ENCODE data around the gene PRDX6.
"Not testable (repeated sequence)": the region's sequence is repeated elsewhere in the genome, so short reads cannot be mapped to it uniquely, and the experiment has no call there.

PRDX6 gene

GRCh38 chr1:173454966-173455524 is 22.1 kb upstream of the PRDX6 start:
- Mint-ChIP-seq H3K27ac (no peak overlapping the region), H3K36me3 (ENCODE audit: low read depth) (peaks cover 27% of the 10 kb centered on the region)

GRCh38 chr1:173459885-173460284 is 17.2 kb upstream of the PRDX6 start:
- Mint-ChIP-seq H3K9me3 (peaks cover 37% of the 10 kb centered on the region), H3K27ac (no peak overlapping the region)

More at GRCh38 chr1:173454966-173455524, 22.1 kb upstream of the PRDX6 start:
- Mint-ChIP-seq H3K4me3 (no peak overlapping the region), H3K4me1 (no peaks in the 10 kb centered on the region), H3K27me3 (ENCODE audit: low read depth, poor library complexity) (peaks cover 3% of the 10 kb centered on the region), H3K9me3 (peaks cover 3% of the 10 kb centered on the region)
- no peak for DNase-seq
- TF ChIP-seq CTCF (IDR thresholded peaks at IDR 0.05): no peak

GRCh38 chr1:173462666-173463065 is 14.5 kb upstream of the PRDX6 start:
- H3K4me3 Mint-ChIP-seq; H3K27me3 Mint-ChIP-seq (ENCODE audit: low read depth, poor library complexity); H3K4me1 Mint-ChIP-seq; DNase-seq; H3K27ac Mint-ChIP-seq: not testable (repeated sequence)
- peaks cover 79% of the 10 kb centered on the region for H3K36me3 Mint-ChIP-seq (ENCODE audit: low read depth)
- peaks cover 61% of the 10 kb centered on the region for H3K9me3 Mint-ChIP-seq

More at GRCh38 chr1:173459885-173460284, 17.2 kb upstream of the PRDX6 start:
- H3K4me3 Mint-ChIP-seq: no peak overlapping the region
- DNase-seq: no peak
- TF ChIP-seq CTCF (IDR thresholded peaks at IDR 0.05): no peak
- no peaks in the 10 kb centered on the region for H3K4me1 Mint-ChIP-seq
- H3K36me3 Mint-ChIP-seq (ENCODE audit: low read depth): peaks cover 70% of the 10 kb centered on the region
- H3K27me3 Mint-ChIP-seq (ENCODE audit: low read depth, poor library complexity): peaks cover 3% of the 10 kb centered on the region

- not testable (repeated sequence) for DNase-seq; H3K4me3 Mint-ChIP-seq; H3K4me1 Mint-ChIP-seq; H3K27ac Mint-ChIP-seq; H3K27me3 Mint-ChIP-seq (ENCODE audit: low read depth, poor library complexity)
- Mint-ChIP-seq H3K36me3 (ENCODE audit: low read depth) (peaks cover 88% of the 10 kb centered on the region), H3K9me3 (peaks cover 72% of the 10 kb centered on the region)
Observed at GRCh38 chr1:173464185-173464584, 12.9 kb upstream of the PRDX6 start.

- no peaks in the 10 kb centered on the region for H3K27me3 Mint-ChIP-seq (ENCODE audit: low read depth, poor library complexity)
- peaks cover 94% of the 10 kb centered on the region for H3K9me3 Mint-ChIP-seq
Observed at GRCh38 chr1:173467426-173467825, 9.7 kb upstream of the PRDX6 start.

GRCh38 chr1:173469656-173470055 is 7.5 kb upstream of the PRDX6 start:
- Mint-ChIP-seq H3K27ac (no peak overlapping the region), H3K36me3 (ENCODE audit: low read depth) (peaks cover 79% of the 10 kb centered on the region), H3K9me3 (peaks cover 72% of the 10 kb centered on the region), H3K4me1 (peaks cover 15% of the 10 kb centered on the region), H3K27me3 (ENCODE audit: low read depth, poor library complexity) (no peaks in the 10 kb centered on the region), H3K4me3 (no peak overlapping the region)
- no peak for TF ChIP-seq CTCF (IDR thresholded peaks at IDR 0.05)
- DNase-seq: no peak

More at GRCh38 chr1:173467426-173467825, 9.7 kb upstream of the PRDX6 start:
- TF ChIP-seq CTCF (IDR thresholded peaks at IDR 0.05): no peak
- no peak for DNase-seq
- Mint-ChIP-seq H3K4me1 (no peaks in the 10 kb centered on the region), H3K27ac (no peak overlapping the region), H3K36me3 (ENCODE audit: low read depth) (peaks cover 91% of the 10 kb centered on the region), H3K4me3 (no peak overlapping the region)

- no peak for TF ChIP-seq CTCF (IDR thresholded peaks at IDR 0.05)
- no peaks in the 10 kb centered on the region for H3K27me3 Mint-ChIP-seq (ENCODE audit: low read depth, poor library complexity)
- peaks cover 69% of the 10 kb centered on the region for H3K36me3 Mint-ChIP-seq (ENCODE audit: low read depth)
- H3K4me3 Mint-ChIP-seq: no peak overlapping the region
- DNase-seq: no peak
- peaks cover 24% of the 10 kb centered on the region for H3K4me1 Mint-ChIP-seq
- H3K27ac Mint-ChIP-seq: no peak overlapping the region
- peaks cover 62% of the 10 kb centered on the region for H3K9me3 Mint-ChIP-seq
Observed at GRCh38 chr1:173470608-173471007, 6.5 kb upstream of the PRDX6 start.

Data from nephron progenitor cell (in vitro differentiated cells).